GM19193 (cell line): Measurements from ENCODE around the gene MRE11.

Experiments
- POLR2A ChIP-seq: IDR thresholded peaks from 4 replicates; pipeline ENCODE4 v1.6.1; 2011; ENCODE audit not compliant: insufficient read depth, insufficient read length; ENCODE audit errors: extremely low read depth

MRE11 gene

GRCh38 chr11:94459576-94459975 is 34.1 kb downstream of the MRE11 start:
- TF ChIP-seq POLR2A = no peak

GRCh38 chr11:94457118-94458029 is 36.3 kb downstream of the MRE11 start:
- TF ChIP-seq POLR2A = no peak

- no peak for TF ChIP-seq POLR2A
Measured at GRCh38 chr11:94455861-94456260, 37.8 kb downstream of the MRE11 start.

GRCh38 chr11:94454301-94454700 is 39.3 kb downstream of the MRE11 start:
- no peak for TF ChIP-seq POLR2A

- TF ChIP-seq POLR2A = no peak
Measured at GRCh38 chr11:94452988-94453387, 40.7 kb downstream of the MRE11 start.

- no peak for TF ChIP-seq POLR2A
Measured at GRCh38 chr11:94450048-94450447, 43.6 kb downstream of the MRE11 start.

- TF ChIP-seq POLR2A = no peak
Measured at GRCh38 chr11:94449437-94449836, 44.2 kb downstream of the MRE11 start.

GRCh38 chr11:94449029-94449428 is 44.6 kb downstream of the MRE11 start:
- no peak for TF ChIP-seq POLR2A

GRCh38 chr11:94447149-94447548 is 46.5 kb downstream of the MRE11 start:
- TF ChIP-seq POLR2A = no peak

GRCh38 chr11:94445641-94446040 is 48.0 kb downstream of the MRE11 start:
- TF ChIP-seq POLR2A = no peak

- TF ChIP-seq POLR2A = no peak
Measured at GRCh38 chr11:94433049-94433448, 60.6 kb downstream of the MRE11 start.

GRCh38 chr11:94424662-94425061 is 69.0 kb downstream of the MRE11 start:
- TF ChIP-seq POLR2A = no peak

- TF ChIP-seq POLR2A = no peak
Measured at GRCh38 chr11:94424011-94424410, 69.6 kb downstream of the MRE11 start.

- TF ChIP-seq POLR2A = no peak
Measured at GRCh38 chr11:94423507-94423906, 70.1 kb downstream of the MRE11 start.

GRCh38 chr11:94418123-94418765 is 75.4 kb downstream of the MRE11 start:
- no peak for TF ChIP-seq POLR2A
